Parathyroid adenoma (tissue), 2 donors: ENCODE results near the gene ERO1B.

ENCODE experiments used
- H2AFZ ChIP-seq: fragments of 300-600 bp; sonication (generic); one replicate; pipeline ENCODE4 v1.7.0; 2017; ENCODE audit warnings: antibody characterized with exemption, mild to moderate bottlenecking
- H3K27ac ChIP-seq: fragments of 300-600 bp; sonication (generic); one replicate; pipeline ENCODE4 v1.7.0; 2017
- H3K27me3 ChIP-seq: fragments of 300-600 bp; sonication (generic); one replicate; pipeline ENCODE4 v1.7.0; 2017; ENCODE audit warnings: low read length; ENCODE audit not compliant: control insufficient read depth, insufficient read depth
- H3K36me3 ChIP-seq: fragments of 300-600 bp; sonication (generic); one replicate; pipeline ENCODE4 v1.7.0; 2017; ENCODE audit warnings: low read length; ENCODE audit not compliant: control insufficient read depth, insufficient read depth
- H3K4me1 ChIP-seq: fragments of 300-600 bp; sonication (generic); one replicate; pipeline ENCODE4 v1.7.0; 2017; ENCODE audit warnings: control low read depth
- H3K4me2 ChIP-seq: fragments of 300-600 bp; sonication (generic); one replicate; pipeline ENCODE4 v1.7.0; 2017; ENCODE audit warnings: low read length
- H3K4me3 ChIP-seq: fragments of 300-600 bp; sonication (generic); one replicate; pipeline ENCODE4 v1.7.0; 2017; ENCODE audit warnings: low read depth, low read length
- H3K79me2 ChIP-seq: fragments of 300-600 bp; sonication (generic); one replicate; pipeline ENCODE4 v1.7.0; 2017; ENCODE audit warnings: control low read depth
- H3K9ac ChIP-seq: fragments of 300-600 bp; sonication (generic); one replicate; pipeline ENCODE4 v1.7.0; 2017; ENCODE audit warnings: mild to moderate bottlenecking
- H3K9me3 ChIP-seq: fragments of 300-600 bp; sonication (generic); one replicate; pipeline ENCODE4 v1.7.0; 2017; ENCODE audit warnings: low read length; ENCODE audit not compliant: control insufficient read depth
- CTCF ChIP-seq: fragments of 300-600 bp; sonication (generic); IDR thresholded peaks from one replicate; pipeline ENCODE4 v1.7.0; 2017; ENCODE audit warnings: antibody characterized with exemption, mild to moderate bottlenecking
- donor health status: primary hyperparathyroidism.

ERO1B gene

GRCh38 chr1:236253119-236253518, 28.6 kb downstream of the ERO1B start:
- H3K4me3 ChIP-seq = no peak overlapping the region
- no peaks in the 10 kb centered on the region for H3K36me3 ChIP-seq
- H3K27ac ChIP-seq = no peak overlapping the region
- no peaks in the 10 kb centered on the region for H3K27me3 ChIP-seq
- no peaks in the 10 kb centered on the region for H3K4me1 ChIP-seq
- no peaks in the 10 kb centered on the region for H3K9me3 ChIP-seq
- no peak overlapping the region for H2AFZ ChIP-seq
- H3K9ac ChIP-seq = no peak overlapping the region
- no peak overlapping the region for H3K4me2 ChIP-seq
- TF ChIP-seq CTCF = no peak
- H3K79me2 ChIP-seq = peaks cover 3% of the 10 kb centered on the region

DNA sequence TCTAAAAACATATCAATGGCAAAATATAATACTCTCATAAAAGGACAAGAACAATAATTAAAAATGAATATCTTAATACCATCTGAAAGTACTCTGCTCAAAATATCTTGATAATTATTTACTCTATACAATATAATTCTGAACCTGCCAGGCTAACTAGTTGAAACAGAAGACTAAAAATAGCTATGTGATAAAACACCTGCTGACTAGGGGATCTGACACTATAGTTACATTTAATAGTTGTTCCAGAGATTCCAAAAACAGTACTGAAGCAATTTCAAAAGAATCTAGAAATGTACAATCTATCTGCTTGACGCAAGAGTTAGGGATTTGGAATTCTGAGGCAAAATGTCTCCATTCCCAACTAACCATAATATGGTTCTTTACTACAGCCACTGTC, 30.2 kb downstream of the ERO1B start:
- Histone ChIP-seq H3K27ac (no peak overlapping the region), H2AFZ (no peak overlapping the region), H3K9ac (no peak overlapping the region), H3K4me3 (no peak overlapping the region), H3K9me3 (no peaks in the 10 kb centered on the region), H3K27me3 (no peaks in the 10 kb centered on the region), H3K36me3 (no peaks in the 10 kb centered on the region), H3K79me2 (no peaks in the 10 kb centered on the region), H3K4me1 (no peaks in the 10 kb centered on the region), H3K4me2 (no peak overlapping the region)
- no peak for TF ChIP-seq CTCF

DNA sequence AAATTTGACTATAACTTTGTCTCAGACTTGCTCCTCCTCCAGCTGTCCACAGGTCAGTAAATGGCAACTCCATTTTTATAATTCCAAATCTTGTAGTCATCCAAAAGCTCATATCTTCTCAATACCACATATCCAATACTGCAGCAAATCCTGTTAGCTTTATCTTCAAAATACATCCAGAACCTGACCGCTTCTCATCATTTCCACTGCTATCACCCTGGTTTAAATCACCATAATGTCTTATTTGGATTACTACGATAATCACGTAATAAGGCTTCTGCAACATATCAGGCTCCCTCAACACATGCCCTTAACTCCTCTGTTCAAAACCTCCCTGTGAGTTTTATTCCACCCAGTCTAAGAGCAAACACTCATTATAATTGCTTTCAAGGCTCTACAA, 34.5 kb downstream of the ERO1B start:
- Histone ChIP-seq H3K4me1 (no peaks in the 10 kb centered on the region), H2AFZ (no peak overlapping the region), H3K36me3 (no peaks in the 10 kb centered on the region), H3K27ac (no peak overlapping the region), H3K9me3 (no peaks in the 10 kb centered on the region), H3K4me3 (no peak overlapping the region), H3K9ac (no peak overlapping the region), H3K27me3 (no peaks in the 10 kb centered on the region), H3K4me2 (no peak overlapping the region), H3K79me2 (no peaks in the 10 kb centered on the region)
- TF ChIP-seq CTCF = no peak

DNA sequence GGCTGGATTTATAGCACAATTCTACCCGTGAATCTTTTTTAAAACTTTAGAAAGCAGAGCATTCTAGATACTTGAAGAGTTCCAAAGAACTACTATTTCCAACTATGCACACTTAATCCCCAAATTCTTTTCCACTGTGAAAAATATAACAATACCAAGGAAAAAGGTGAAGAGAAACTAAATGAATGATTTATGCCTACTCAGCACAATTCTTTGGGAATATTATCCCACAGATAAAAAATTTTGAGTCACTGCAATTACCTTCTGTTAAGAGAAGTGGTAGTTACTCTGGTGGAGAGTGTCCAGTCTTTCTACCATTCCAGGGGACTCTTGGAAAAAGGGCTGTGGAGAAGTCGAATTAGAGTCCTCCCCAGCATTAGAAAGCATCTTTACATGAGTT, 39.2 kb downstream of the ERO1B start:
- Histone ChIP-seq H3K4me1 (no peaks in the 10 kb centered on the region), H3K9me3 (no peaks in the 10 kb centered on the region), H3K4me3 (no peak overlapping the region), H3K4me2 (no peak overlapping the region), H3K27ac (no peak overlapping the region), H3K36me3 (no peaks in the 10 kb centered on the region), H2AFZ (no peak overlapping the region), H3K27me3 (no peaks in the 10 kb centered on the region), H3K9ac (no peak overlapping the region), H3K79me2 (no peaks in the 10 kb centered on the region)
- TF ChIP-seq CTCF = no peak

GRCh38 chr1:236240675-236241074, 41.1 kb downstream of the ERO1B start:
- Histone ChIP-seq H2AFZ (no peak overlapping the region), H3K9me3 (no peaks in the 10 kb centered on the region)

More at GRCh38 chr1:236240675-236241074, 41.1 kb downstream of the ERO1B start:
- H3K4me1 ChIP-seq = no peaks in the 10 kb centered on the region
- H3K4me2 ChIP-seq = no peak overlapping the region
- H3K27me3 ChIP-seq = no peaks in the 10 kb centered on the region
- no peak overlapping the region for H3K9ac ChIP-seq
- TF ChIP-seq CTCF = no peak
- H3K36me3 ChIP-seq = no peaks in the 10 kb centered on the region
- H3K79me2 ChIP-seq = no peaks in the 10 kb centered on the region
- H3K4me3 ChIP-seq = no peak overlapping the region
- no peak overlapping the region for H3K27ac ChIP-seq
